ENCODE results near the gene MNX1. TPM values are rescaled to one million over a fixed set of nuclear protein-coding genes. Genes with fewer than 3 reads are reported as not detected.

The MNX1 gene
- total and polyA plus RNA-seq, 9 of the 15 experiments (the other 6 are each of a cell fraction or from before 2014, with no cell fraction given): 0.15 to 8.0 (median 1.4) TPM

- TF ChIP-seq PRDM10 (IDR thresholded peaks at IDR 0.05; ENCODE audit: partially characterized antibody) (no peak), L3MBTL2 (IDR thresholded peaks at IDR 0.05) (peak; percentile 10; the same call in 1 of the 2 replicates), ZBTB49 (CRISPR knock-in tag; IDR thresholded peaks at IDR 0.05; ENCODE audit: borderline replicate concordance) (no peak), RBM15 (IDR thresholded peaks at IDR 0.05; ENCODE audit: insufficient read depth, low read length) (no peak), ARID2 (IDR thresholded peaks at IDR 0.05) (no peak), NCOA2 (IDR thresholded peaks at IDR 0.05; ENCODE audit: partially characterized antibody in 2 of 2) (no peak), PHB2 (IDR thresholded peaks at IDR 0.05; ENCODE audit: low read depth) (no peak), CAMTA2 (CRISPR knock-in tag; conservative IDR thresholded peaks at IDR 0.05) (no peak), HDAC1 (IDR thresholded peaks at IDR 0.05) (no peak), RBM34 (IDR thresholded peaks at IDR 0.05; ENCODE audit: borderline replicate concordance, insufficient read depth, low read length) (no peak), PHF21A (IDR thresholded peaks at IDR 0.05; ENCODE audit: borderline replicate concordance, low read depth) (no peak), FOXJ2 (tag; IDR thresholded peaks at IDR 0.05) (no peak), ZKSCAN3 (CRISPR knock-in tag; IDR thresholded peaks at IDR 0.05) (no peak), CREB3L1 (IDR thresholded peaks at IDR 0.05; ENCODE audit: borderline replicate concordance, low read depth) (no peak), RBM25 (IDR thresholded peaks at IDR 0.05; ENCODE audit: low read depth, low read length, severe bottlenecking) (no peak), MEF2A (IDR thresholded peaks at IDR 0.05; ENCODE audit: control insufficient read depth, low read depth, low read length) (no peak), TEAD4 (IDR thresholded peaks at IDR 0.05; ENCODE audit: low read length) (peak; percentile 35; the same call in 1 of the 2 replicates), TEAD4 (CRISPR knock-in tag; IDR thresholded peaks at IDR 0.05; ENCODE audit: borderline replicate concordance) (no peak), SETDB1 (IDR thresholded peaks at IDR 0.05; ENCODE audit: low read length) (no peak)
Measured at GRCh38 chr7:156993021-156993924, 17.2 kb downstream of the MNX1 start (continued).
